Eye (tissue), 1 donor: ENCODE data around the gene PTPRA.

Experiments used
- DNase-seq: peaks from one replicate; pipeline ENCODE4 v3.0.0-alpha.2; 2015

PTPRA gene

DNA sequence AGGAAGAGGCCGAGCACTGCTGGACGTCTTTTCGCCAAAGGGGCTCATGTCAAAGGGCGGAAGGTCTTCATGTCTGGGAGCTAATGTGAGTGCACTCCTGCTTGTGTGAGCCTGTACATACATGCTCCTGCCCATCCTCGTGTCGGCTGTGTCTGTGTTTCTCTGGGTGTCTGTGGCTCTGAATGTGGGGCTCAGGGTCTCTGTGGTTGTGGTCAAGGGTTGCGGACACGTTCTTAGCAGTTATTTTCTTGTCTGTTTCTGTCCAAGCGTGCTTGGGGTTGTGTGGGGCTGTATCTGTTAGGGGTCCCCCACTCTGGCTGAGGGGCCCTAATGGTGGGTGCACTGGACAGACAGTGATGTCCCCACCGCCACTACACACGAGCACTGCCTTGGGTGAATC, 208.4 kb downstream of the PTPRA start:
- no peak for DNase-seq

DNA sequence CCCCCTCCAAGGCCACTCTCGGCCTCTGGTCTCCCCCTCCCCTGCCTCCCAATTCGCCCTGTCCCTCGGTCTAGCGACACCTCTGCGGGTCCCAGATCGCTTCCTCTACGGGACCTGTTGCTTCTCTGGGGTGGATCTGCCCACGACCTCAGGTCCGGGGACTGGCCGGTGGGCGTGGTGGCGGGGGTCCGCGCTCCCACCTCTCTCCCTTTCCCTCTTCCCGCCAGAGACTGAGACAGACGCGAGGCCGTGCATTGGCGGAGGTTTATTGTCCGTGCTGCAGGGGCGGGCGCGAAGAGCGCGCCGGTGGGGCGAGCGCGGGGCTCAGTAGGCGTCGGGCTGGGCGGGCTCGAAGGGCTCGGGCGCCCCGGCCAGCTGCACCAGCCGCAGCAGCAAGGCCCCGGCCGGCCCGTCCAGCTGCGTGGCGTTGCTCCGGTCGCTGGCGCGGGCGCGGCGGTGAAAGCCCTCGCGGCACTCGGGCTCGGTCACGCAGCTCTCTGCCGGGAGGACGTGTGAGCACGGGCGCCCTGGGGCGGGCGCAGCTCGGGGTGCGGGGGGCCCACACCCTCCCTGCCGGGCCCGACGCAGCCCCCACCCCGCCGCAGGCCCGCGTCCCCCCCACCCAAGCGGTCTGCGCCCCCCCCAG, 209.1 kb downstream of the PTPRA start:
- peak; percentile 48 for DNase-seq

DNA sequence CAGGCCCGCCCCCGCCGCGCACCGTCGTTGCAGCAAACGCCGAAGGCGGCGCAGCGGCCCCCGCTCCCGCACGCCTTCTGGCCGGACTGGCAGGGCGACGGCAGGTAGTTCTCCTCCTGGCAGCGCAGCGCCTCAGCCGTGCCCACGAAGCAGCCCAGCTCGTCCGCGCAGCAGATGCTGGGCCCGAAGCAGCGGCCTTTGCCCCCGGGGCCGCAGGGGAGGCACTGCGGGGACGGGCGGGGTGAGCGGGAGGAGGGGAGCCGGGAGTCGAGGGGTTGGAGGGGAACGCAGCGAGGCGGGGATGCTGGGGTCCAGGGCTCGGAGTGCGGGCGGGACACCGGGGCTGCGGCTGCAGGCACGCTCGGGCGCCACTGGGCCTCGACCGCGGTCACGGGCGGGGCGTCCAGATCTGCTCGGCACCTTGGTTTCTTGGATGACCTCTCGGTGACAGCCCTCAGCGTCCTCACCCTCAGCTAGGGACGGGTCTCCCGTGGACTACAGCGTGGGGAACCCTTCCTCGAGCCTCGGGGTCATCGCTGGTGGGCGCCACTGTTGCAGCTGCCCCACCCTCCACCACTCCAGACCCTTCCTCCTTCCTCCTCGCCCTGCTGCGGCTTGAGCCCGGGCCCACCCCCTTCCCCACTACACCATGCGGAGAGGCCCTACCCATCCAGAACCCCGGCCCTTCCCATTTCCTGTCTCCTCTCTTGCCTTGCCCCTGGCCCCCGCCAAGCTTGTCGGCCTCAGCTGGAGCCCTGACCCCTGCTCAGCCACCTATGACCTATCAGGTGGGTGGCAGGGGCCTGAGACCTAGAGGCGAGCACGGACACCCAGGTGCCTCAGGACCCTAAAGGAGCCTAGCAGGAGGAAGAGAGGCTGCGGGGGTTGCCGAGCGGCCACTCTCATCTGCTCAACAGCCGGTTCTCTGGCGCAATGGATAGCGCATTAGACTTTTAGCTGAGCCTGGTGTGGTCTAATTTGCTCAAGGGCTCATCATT, 210.0 kb downstream of the PTPRA start:
- DNase-seq, result peak; percentile 40

DNA sequence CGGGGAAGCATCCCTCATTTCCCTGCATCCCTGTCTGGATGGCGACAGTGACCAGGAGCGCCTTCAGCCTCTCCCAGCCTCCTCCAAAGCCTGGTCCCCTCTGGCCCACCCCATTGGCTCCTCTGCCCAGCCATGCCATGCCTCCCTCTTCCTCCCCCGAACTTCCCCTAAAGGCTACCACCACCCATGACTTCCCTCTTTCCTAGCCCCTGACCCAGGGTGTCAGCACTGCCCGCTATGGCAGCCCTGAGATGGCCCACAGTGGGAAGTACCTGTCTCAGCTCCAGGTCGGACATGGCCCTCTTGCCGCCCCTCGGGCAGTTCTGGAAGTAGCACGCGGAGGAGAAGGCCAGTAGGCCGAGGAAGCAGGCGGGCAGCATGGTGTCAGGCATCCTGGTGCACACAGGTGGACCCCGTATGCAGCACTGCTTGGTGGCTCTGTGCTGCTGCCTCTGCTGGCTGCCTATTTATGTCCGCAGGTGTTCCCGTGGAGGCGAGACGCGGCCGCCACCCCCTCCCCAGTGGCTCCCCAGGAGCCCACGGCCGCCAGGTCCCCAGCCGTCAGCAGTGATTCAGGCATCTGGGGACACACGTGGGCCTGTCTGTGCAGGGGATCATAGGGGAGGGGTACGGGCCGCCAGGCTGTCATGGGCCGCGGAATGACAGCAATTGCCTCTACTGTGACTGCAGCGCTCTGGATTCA, 211.2 kb downstream of the PTPRA start, which contains the start of gene AVP:
TSS of gene AVP (minus strand) at position 442 of the 703 bp plus-strand sequence. CDS start at position 392, 50 bp downstream.
- DNase-seq, result no peak

DNA sequence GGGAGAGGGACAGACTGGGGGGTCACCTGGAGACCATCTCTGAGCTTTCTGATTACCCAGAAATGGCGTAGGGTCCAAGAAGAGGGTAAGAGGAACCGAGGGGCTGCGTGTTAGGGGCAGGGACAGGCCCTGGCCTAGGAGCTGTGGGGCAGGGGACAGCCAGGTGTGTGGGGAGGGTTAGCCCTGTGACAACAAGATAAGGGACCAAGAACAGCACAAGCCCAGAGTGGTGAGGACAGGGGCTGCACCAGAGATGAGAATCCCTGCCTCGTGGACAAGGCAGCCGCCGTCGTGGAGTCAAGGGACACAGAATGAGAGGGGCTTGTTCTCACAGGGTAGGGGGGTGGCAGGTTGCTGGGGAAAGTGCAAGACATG, 211.7 kb downstream of the PTPRA start:
- no peak for DNase-seq

DNA sequence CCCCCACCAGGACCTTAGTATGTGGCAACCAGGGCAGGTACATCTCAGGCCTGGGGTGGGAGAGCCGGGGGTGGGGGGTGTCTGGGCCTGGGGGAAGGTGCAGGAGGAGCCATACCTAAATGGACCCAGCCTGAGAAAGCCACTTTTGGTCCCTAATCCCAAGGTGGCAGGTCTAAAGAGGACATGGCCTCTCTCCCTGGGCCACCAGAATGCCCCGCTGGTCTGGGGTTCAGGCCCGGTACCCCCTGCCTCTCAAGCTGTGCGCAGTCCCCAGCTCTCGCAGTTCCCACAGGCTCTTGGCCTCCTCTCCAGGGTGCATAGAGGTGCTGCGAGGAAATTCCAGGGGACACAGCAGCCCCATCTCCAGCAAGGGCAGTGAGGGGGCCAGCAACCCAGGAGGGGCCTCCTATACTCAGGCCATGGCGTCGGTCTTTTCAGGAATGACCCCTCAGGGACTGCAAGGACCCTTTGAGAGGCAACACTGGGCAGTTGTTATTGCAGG, 212.3 kb downstream of the PTPRA start:
- no peak for DNase-seq

DNA sequence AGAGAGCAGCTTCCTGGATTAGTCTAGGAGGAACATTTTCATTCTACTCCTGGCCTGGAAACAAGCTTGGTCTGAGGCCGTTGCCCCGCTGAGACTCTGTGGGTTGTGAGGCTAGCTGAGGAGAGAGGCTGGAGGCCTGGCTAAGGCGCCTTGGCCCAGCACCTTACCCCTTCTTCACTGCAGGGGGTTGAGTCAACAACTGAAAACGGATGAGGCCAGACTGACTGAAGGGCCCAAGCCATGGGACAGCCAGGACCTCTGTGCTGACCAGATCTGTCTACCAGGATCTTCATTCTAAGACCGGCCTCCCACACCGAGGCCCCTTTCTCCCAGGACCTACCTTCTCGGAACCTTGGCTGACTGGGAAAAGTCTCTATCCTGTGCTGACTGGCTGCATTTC, 214.8 kb downstream of the PTPRA start:
- no peak for DNase-seq
